ENCODE data around the gene SLC11A2.

DNA sequence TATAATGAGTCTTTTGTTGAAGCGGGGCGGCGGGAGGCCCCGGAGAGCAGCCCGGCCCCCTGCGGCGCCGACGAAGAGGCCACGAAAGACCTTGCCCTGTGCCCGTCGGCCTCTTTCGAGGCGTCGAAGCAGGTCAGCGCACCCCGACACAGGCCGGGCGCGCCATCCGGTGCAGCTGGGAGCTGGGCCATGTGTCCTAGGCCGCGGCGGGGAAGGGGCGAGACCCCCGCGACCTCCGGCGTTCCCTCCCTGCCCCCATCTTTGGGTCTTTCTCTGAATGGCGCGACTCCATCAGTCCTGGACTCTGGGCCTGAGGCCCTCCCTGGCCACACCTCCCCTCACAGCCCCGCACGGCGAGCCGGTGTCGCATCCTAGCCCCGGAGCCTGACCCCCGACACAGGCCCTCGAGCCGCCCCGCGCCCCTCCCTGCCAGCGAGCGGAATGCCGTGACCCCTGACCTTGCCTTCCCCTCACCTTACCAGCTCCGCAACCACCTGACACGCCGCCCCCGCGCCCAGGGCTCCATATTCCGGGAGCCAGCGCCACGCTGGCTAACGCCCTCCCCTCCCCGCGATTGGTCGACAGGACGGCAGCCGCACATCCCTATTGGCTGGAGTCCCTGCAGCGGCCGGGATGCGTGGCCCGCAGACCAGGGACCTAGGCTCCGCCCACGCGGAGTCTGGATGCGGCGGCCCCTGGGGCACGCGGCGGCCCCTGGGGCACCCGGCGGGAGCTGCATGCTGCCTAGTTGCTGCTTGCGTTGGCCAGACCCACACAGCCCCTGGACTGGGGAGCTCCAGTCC lies at the start of gene SLC11A2:
- TF ChIP-seq, protein P1, sequence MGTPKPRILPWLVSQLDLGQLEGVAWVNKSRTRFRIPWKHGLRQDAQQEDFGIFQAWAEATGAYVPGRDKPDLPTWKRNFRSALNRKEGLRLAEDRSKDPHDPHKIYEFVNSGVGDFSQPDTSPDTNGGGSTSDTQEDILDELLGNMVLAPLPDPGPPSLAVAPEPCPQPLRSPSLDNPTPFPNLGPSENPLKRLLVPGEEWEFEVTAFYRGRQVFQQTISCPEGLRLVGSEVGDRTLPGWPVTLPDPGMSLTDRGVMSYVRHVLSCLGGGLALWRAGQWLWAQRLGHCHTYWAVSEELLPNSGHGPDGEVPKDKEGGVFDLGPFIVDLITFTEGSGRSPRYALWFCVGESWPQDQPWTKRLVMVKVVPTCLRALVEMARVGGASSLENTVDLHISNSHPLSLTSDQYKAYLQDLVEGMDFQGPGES (IDR thresholded peaks at IDR 0.05; ENCODE audit: low read depth, low read length) = no peak; the same call in 1 of the 2 replicates
- TF ChIP-seq, protein P2, sequence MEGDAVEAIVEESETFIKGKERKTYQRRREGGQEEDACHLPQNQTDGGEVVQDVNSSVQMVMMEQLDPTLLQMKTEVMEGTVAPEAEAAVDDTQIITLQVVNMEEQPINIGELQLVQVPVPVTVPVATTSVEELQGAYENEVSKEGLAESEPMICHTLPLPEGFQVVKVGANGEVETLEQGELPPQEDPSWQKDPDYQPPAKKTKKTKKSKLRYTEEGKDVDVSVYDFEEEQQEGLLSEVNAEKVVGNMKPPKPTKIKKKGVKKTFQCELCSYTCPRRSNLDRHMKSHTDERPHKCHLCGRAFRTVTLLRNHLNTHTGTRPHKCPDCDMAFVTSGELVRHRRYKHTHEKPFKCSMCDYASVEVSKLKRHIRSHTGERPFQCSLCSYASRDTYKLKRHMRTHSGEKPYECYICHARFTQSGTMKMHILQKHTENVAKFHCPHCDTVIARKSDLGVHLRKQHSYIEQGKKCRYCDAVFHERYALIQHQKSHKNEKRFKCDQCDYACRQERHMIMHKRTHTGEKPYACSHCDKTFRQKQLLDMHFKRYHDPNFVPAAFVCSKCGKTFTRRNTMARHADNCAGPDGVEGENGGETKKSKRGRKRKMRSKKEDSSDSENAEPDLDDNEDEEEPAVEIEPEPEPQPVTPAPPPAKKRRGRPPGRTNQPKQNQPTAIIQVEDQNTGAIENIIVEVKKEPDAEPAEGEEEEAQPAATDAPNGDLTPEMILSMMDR (IDR thresholded peaks at IDR 0.05) = no peak; the same call in 1 of the 2 replicates
- TF ChIP-seq, protein P3, sequence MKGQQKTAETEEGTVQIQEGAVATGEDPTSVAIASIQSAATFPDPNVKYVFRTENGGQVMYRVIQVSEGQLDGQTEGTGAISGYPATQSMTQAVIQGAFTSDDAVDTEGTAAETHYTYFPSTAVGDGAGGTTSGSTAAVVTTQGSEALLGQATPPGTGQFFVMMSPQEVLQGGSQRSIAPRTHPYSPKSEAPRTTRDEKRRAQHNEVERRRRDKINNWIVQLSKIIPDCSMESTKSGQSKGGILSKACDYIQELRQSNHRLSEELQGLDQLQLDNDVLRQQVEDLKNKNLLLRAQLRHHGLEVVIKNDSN (IDR thresholded peaks at IDR 0.05; ENCODE audit: borderline replicate concordance, low read depth) = peak; percentile 35
